ENCODE data around the gene NUDT1.

Gene NUDT1

GRCh38 chr7:2204446-2204845 is 37.6 kb upstream of the NUDT1 start:
- in situ Hi-C loops (cut with HindIII; ENCODE audit: low sequenced_read_pairs) = no loop called here

- in situ Hi-C loops (cut with HindIII; ENCODE audit: low sequenced_read_pairs) = no loop called here
Observed at GRCh38 chr7:2205036-2205780, 36.8 kb upstream of the NUDT1 start.

- in situ Hi-C loops (cut with HindIII; ENCODE audit: low sequenced_read_pairs) = no loop called here
Observed at GRCh38 chr7:2208712-2209111, 33.3 kb upstream of the NUDT1 start.

GRCh38 chr7:2209146-2209960 is 32.7 kb upstream of the NUDT1 start:
- in situ Hi-C loops (cut with HindIII; ENCODE audit: low sequenced_read_pairs) = no loop called here

GRCh38 chr7:2209961-2210323 is 32.1 kb upstream of the NUDT1 start:
- in situ Hi-C loops (cut with HindIII; ENCODE audit: low sequenced_read_pairs) = no loop called here

GRCh38 chr7:2210551-2211258 is 31.3 kb upstream of the NUDT1 start:
- in situ Hi-C loops (cut with HindIII; ENCODE audit: low sequenced_read_pairs) = no loop called here

- in situ Hi-C loops (cut with HindIII; ENCODE audit: low sequenced_read_pairs) = no loop called here
Observed at GRCh38 chr7:2211259-2211880, 30.7 kb upstream of the NUDT1 start.

GRCh38 chr7:2211926-2212325 is 30.1 kb upstream of the NUDT1 start:
- in situ Hi-C loops (cut with HindIII; ENCODE audit: low sequenced_read_pairs) = no loop called here

- in situ Hi-C loops (cut with HindIII; ENCODE audit: low sequenced_read_pairs) = no loop called here
Observed at GRCh38 chr7:2212906-2213305, 29.1 kb upstream of the NUDT1 start.

- in situ Hi-C loops (cut with HindIII; ENCODE audit: low sequenced_read_pairs) = no loop called here
Observed at GRCh38 chr7:2213551-2214215, 28.3 kb upstream of the NUDT1 start.

- in situ Hi-C loops (cut with HindIII; ENCODE audit: low sequenced_read_pairs) = no loop called here
Observed at GRCh38 chr7:2214636-2215035, 27.4 kb upstream of the NUDT1 start.

- in situ Hi-C loops (cut with HindIII; ENCODE audit: low sequenced_read_pairs) = no loop called here
Observed at GRCh38 chr7:2215851-2216250, 26.2 kb upstream of the NUDT1 start.

- in situ Hi-C loops (cut with HindIII; ENCODE audit: low sequenced_read_pairs) = no loop called here
Observed at GRCh38 chr7:2217206-2217605, 24.8 kb upstream of the NUDT1 start.

GRCh38 chr7:2217716-2218443 is 24.1 kb upstream of the NUDT1 start:
- in situ Hi-C loops (cut with HindIII; ENCODE audit: low sequenced_read_pairs) = no loop called here

- in situ Hi-C loops (cut with HindIII; ENCODE audit: low sequenced_read_pairs) = no loop called here
Observed at GRCh38 chr7:2218444-2218785, 23.6 kb upstream of the NUDT1 start.

GRCh38 chr7:2219136-2219535 is 22.9 kb upstream of the NUDT1 start:
- in situ Hi-C loops (cut with HindIII; ENCODE audit: low sequenced_read_pairs) = no loop called here

- in situ Hi-C loops (cut with HindIII; ENCODE audit: low sequenced_read_pairs) = no loop called here
Observed at GRCh38 chr7:2219606-2220005, 22.4 kb upstream of the NUDT1 start.

GRCh38 chr7:2220030-2220429 is 22.0 kb upstream of the NUDT1 start:
- in situ Hi-C loops (cut with HindIII; ENCODE audit: low sequenced_read_pairs) = no loop called here

- in situ Hi-C loops (cut with HindIII; ENCODE audit: low sequenced_read_pairs) = no loop called here
Observed at GRCh38 chr7:2220506-2220905, 21.5 kb upstream of the NUDT1 start.

- in situ Hi-C loops (cut with HindIII; ENCODE audit: low sequenced_read_pairs) = no loop called here
Observed at GRCh38 chr7:2220954-2221353, 21.1 kb upstream of the NUDT1 start.
